ENCODE measurements around the gene TRIO.

DNA sequence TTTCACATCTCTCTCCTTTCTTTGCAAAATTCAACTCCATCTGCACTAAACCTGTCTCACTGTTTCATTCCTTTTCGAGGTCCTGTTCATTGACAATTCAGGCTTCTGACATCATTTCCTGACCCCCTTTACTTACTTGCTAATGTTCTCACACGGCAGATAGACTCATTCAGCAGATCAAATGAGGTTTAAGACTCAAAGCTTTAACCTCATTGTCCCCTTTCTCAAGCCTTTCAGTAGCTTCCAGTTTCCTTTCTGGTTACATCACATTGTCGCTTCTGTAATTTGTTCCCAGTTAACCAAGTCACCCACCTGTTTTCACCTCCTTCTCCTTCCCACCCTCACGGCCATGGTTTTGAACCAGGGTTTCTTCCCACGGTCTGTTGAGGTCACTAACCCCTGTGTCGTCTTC lies 295.1 kb downstream of the TRIO start:
- TF ChIP-seq CTCF (IDR thresholded peaks at IDR 0.05), result no peak
- no peak for TF ChIP-seq SP1 (CRISPR knock-in tag; conservative IDR thresholded peaks at IDR 0.05)
- no peak for TF ChIP-seq ELF4 (CRISPR knock-in tag; IDR thresholded peaks at IDR 0.05; ENCODE audit: low read depth)
- no peak for TF ChIP-seq ETV6 (CRISPR knock-in tag; IDR thresholded peaks at IDR 0.05)
- TF ChIP-seq NFATC4 (CRISPR knock-in tag; IDR thresholded peaks at IDR 0.05), result no peak
- no peak for TF ChIP-seq MAX (CRISPR knock-in tag; IDR thresholded peaks at IDR 0.05)
